GM18519 (cell line): ENCODE results near the gene ZNF768.

Source experiments
- ATAC-seq: cut with Tn5 transposase; IDR thresholded peaks from one replicate; pipeline ENCODE4 v1.9.1; 2021; ENCODE audit warnings: mild to moderate bottlenecking, moderate library complexity; ENCODE audit not compliant: unreplicated experiment, low FRiP score

ZNF768 gene

GRCh38 chr16:30526137-30526822 lies at the start of gene ZNF768:
Gene ZNF768, minus strand, starts transcription at chr16:30526566. Its CDS starts 153 bp downstream, at chr16:30526413.
- peak; percentile 16 for ATAC-seq

- ATAC-seq = no peak
Measured at GRCh38 chr16:30574678-30575077, 48.3 kb upstream of the ZNF768 start.

- ATAC-seq = peak; percentile 59
Measured at GRCh38 chr16:30571445-30572322, 45.3 kb upstream of the ZNF768 start, which contains the start of gene ZNF688. Gene ZNF688, minus strand, starts transcription at chr16:30571714. Its CDS starts 85 bp downstream, at chr16:30571629.

GRCh38 chr16:30570636-30571444 lies 44.5 kb upstream of the ZNF768 start:
- no peak for ATAC-seq

- no peak for ATAC-seq
Measured at GRCh38 chr16:30569746-30570635, 43.6 kb upstream of the ZNF768 start.

- no peak for ATAC-seq
Measured at GRCh38 chr16:30569281-30569680, 42.9 kb upstream of the ZNF768 start.

- ATAC-seq = no peak
Measured at GRCh38 chr16:30567991-30568638, 41.7 kb upstream of the ZNF768 start.

GRCh38 chr16:30567160-30567990 lies 41.0 kb upstream of the ZNF768 start:
- ATAC-seq = no peak

GRCh38 chr16:30566531-30566930 lies 40.2 kb upstream of the ZNF768 start:
- no peak for ATAC-seq

- ATAC-seq = no peak
Measured at GRCh38 chr16:30565984-30566383, 39.6 kb upstream of the ZNF768 start.

- no peak for ATAC-seq
Measured at GRCh38 chr16:30565526-30565925, 39.2 kb upstream of the ZNF768 start.

GRCh38 chr16:30562021-30562420 lies 35.7 kb upstream of the ZNF768 start:
- no peak for ATAC-seq

GRCh38 chr16:30561089-30561816 lies 34.9 kb upstream of the ZNF768 start:
- ATAC-seq = no peak

- ATAC-seq = no peak
Measured at GRCh38 chr16:30559690-30560089, 33.3 kb upstream of the ZNF768 start.

- no peak for ATAC-seq
Measured at GRCh38 chr16:30558789-30559377, 32.5 kb upstream of the ZNF768 start.

- ATAC-seq = peak; percentile 62
Measured at GRCh38 chr16:30557957-30558788, 31.8 kb upstream of the ZNF768 start, which contains the start of gene ZNF764. Gene ZNF764, minus strand, starts transcription at chr16:30558374. Its CDS starts 192 bp downstream, at chr16:30558182.

- ATAC-seq = peak; percentile 14
Measured at GRCh38 chr16:30557707-30557956, 31.3 kb upstream of the ZNF768 start.
